Activated CD8-positive, alpha-beta T cell treated with anti-CD3 and anti-CD28 coated beads, Interleukin-2, amount 10 ng/mL, durations not matched to agents 7 days and 5 days (primary cell): ENCODE data around the gene TLCD3B. TPM values are rescaled to one million over a fixed set of nuclear protein-coding genes. Genes with fewer than 3 reads are reported as not detected.

Source experiments
- ATAC-seq: fragments of 150-1000 bp; cut with Tn5 transposase; one replicate; pipeline ENCODE4 v1.10.0; 2021; ENCODE audit warnings: moderate library complexity
- CTCF ChIA-PET: fragments of 350-600 bp; sonication (Branson Sonifier 250); formaldehyde crosslinking; loops from one replicate; lab custom pipeline; 2021; ENCODE audit warnings: antibody characterized with exemption; lab: Charles Lee
- POLR2A ChIA-PET: fragments of 350-600 bp; sonication (Branson Sonifier 250); formaldehyde crosslinking; loops from one replicate; lab custom pipeline; 2021; ENCODE audit warnings: antibody characterized with exemption; lab: Charles Lee
- DNase-seq: peaks from one replicate; pipeline ENCODE4 v3.0.0-alpha.2; 2020
- H3K27ac Mint-ChIP-seq: one replicate; pipeline ENCODE4 v1.8.0; 2021; ENCODE audit warnings: mild to moderate bottlenecking, mixed read lengths
- H3K27me3 Mint-ChIP-seq: one replicate; pipeline ENCODE4 v1.8.0; 2021; ENCODE audit warnings: low read depth, mixed read lengths
- H3K36me3 Mint-ChIP-seq: one replicate; pipeline ENCODE4 v1.8.0; 2021; ENCODE audit warnings: low read depth, mixed read lengths
- H3K4me1 Mint-ChIP-seq: one replicate; pipeline ENCODE4 v1.8.0; 2021; ENCODE audit warnings: low read depth, mixed read lengths
- H3K4me3 Mint-ChIP-seq: one replicate; pipeline ENCODE4 v1.8.0; 2021; ENCODE audit warnings: mild to moderate bottlenecking, mixed read lengths
- H3K9me3 Mint-ChIP-seq: one replicate; pipeline ENCODE4 v1.8.0; 2022; ENCODE audit warnings: mixed read lengths; ENCODE audit not compliant: insufficient read depth
- total RNA-seq, 2 experiments: library from RNA; stranded (reverse); gene quantifications; one replicate each; pipeline ENCODE4 v1.2.3, GENCODE V29; 2021

Gene TLCD3B
- total RNA-seq, 2 experiments from 2014 or later: 4.6 TPM

DNA sequence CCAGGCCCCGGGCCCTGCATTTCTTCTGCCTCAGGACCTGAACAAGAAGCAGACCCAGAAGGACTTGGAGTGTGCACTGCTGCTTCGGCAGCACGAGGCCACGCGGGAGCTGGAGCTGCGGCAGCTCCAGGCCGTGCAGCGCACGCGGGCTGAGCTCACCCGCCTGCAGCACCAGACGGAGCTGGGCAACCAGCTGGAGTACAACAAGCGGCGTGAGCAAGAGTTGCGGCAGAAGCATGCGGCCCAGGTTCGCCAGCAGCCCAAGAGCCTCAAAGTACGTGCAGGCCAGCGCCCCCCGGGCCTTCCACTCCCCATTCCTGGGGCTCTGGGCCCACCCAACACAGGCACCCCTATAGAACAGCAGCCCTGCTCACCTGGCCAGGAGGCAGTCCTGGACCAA lies 44.8 kb downstream of the TLCD3B start:
- CTCF ChIA-PET: no interaction called here

DNA sequence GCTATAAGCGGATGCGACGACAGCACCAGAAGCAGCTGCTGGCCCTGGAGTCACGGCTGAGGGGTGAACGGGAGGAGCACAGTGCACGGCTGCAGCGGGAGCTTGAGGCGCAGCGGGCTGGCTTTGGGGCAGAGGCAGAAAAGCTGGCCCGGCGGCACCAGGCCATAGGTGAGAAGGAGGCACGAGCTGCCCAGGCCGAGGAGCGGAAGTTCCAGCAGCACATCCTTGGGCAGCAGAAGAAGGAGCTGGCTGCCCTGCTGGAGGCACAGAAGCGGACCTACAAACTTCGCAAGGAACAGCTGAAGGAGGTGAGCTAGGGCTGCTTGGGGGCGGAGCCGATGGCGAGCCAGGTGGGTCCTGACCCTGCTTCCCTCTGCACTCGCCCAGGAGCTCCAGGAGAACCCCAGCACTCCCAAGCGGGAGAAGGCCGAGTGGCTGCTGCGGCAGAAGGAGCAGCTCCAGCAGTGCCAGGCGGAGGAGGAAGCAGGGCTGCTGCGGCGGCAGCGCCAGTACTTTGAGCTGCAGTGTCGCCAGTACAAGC lies 45.7 kb downstream of the TLCD3B start:
- H3K9me3 Mint-ChIP-seq: no peaks in the 10 kb centered on the region
- POLR2A ChIA-PET: interaction anchor here (1.1 to 1.3 kb wide), 2 partner anchors 9 to 11 kb away, joined by 8 to 10 read pairs; no protein-coding TSS in a partner anchor
- H3K27ac Mint-ChIP-seq: no peak overlapping the region
- ATAC-seq (no peak), DNase-seq (no peak)
- H3K27me3 Mint-ChIP-seq: no peaks in the 10 kb centered on the region
- CTCF ChIA-PET: interaction anchor here (1.2 kb wide), 1 partner anchor 285 kb away, joined by 5 read pairs; no protein-coding TSS in a partner anchor
- peaks cover 65% of the 10 kb centered on the region for H3K36me3 Mint-ChIP-seq
- no peak overlapping the region for H3K4me3 Mint-ChIP-seq
- H3K4me1 Mint-ChIP-seq: no peaks in the 10 kb centered on the region

More for the DNA sequence above, 44.8 kb downstream of the TLCD3B start:
- Mint-ChIP-seq H3K36me3 (peaks cover 62% of the 10 kb centered on the region), H3K4me1 (no peaks in the 10 kb centered on the region), H3K9me3 (no peaks in the 10 kb centered on the region), H3K4me3 (no peak overlapping the region), H3K27ac (no peak overlapping the region), H3K27me3 (no peaks in the 10 kb centered on the region)
- POLR2A ChIA-PET: interaction anchor here (1.1 to 1.3 kb wide), 2 partner anchors 8 to 12 kb away, joined by 8 to 10 read pairs; no protein-coding TSS in a partner anchor
- ATAC-seq: no peak
- DNase-seq: no peak

DNA sequence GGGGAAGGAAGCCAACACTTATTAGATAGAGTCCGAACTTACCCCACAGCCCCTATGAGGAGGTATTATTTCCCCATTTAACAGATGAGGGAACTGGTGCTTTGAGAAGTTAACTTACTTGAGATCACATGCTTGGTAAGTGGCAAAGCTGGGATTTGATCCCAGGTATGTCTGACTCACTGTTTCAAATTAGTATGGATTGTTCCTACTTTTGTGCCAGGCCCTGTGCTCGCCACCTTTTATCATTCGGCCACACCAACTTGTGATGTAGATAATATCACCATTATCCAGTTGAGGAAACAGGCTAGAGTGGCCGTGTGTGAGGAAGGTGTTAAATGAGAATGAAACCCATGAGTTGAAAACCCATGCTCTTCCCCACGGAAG lies 46.3 kb downstream of the TLCD3B start:
- H3K9me3 Mint-ChIP-seq: no peaks in the 10 kb centered on the region
- peaks cover 66% of the 10 kb centered on the region for H3K36me3 Mint-ChIP-seq
- CTCF ChIA-PET: interaction anchor here (1.2 kb wide), 1 partner anchor 284 kb away, joined by 5 read pairs; no protein-coding TSS in a partner anchor
- DNase-seq (no peak), ATAC-seq (no peak)
- H3K4me3 Mint-ChIP-seq: no peak overlapping the region
- H3K4me1 Mint-ChIP-seq: no peaks in the 10 kb centered on the region
- POLR2A ChIA-PET: no interaction called here
- H3K27me3 Mint-ChIP-seq: no peaks in the 10 kb centered on the region
- no peak overlapping the region for H3K27ac Mint-ChIP-seq

DNA sequence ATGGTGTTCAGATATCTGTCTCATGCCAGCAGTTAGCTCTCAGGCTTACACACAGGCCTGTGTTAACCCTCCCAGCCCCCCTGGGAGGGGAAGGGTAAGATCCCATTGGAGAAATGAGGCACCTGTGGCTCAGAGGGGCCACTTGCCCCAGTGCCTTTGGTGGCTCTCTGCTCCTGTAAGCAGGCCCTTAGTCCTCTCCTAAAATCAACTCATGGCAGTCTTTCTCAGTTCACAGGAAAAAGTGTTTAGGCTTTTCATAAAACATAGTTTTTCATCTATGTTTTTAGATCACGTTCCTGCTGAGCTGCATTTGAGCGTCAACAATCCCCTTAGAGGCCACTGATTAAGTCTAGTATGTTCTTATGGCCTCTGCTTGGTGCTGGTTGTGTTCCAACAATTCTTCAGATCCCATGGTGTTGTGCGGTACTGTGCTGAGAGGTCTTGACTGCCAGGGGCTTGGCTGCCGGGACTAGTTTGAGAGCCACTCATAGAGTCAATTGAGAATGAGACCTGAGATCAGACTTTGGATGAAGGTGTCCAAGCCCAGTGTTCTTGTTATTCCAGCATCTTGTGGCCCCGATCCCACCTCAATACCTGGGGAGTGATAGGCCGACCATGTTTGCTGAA lies 46.8 kb downstream of the TLCD3B start:
- POLR2A ChIA-PET: no interaction called here
- no peaks in the 10 kb centered on the region for H3K27me3 Mint-ChIP-seq

DNA sequence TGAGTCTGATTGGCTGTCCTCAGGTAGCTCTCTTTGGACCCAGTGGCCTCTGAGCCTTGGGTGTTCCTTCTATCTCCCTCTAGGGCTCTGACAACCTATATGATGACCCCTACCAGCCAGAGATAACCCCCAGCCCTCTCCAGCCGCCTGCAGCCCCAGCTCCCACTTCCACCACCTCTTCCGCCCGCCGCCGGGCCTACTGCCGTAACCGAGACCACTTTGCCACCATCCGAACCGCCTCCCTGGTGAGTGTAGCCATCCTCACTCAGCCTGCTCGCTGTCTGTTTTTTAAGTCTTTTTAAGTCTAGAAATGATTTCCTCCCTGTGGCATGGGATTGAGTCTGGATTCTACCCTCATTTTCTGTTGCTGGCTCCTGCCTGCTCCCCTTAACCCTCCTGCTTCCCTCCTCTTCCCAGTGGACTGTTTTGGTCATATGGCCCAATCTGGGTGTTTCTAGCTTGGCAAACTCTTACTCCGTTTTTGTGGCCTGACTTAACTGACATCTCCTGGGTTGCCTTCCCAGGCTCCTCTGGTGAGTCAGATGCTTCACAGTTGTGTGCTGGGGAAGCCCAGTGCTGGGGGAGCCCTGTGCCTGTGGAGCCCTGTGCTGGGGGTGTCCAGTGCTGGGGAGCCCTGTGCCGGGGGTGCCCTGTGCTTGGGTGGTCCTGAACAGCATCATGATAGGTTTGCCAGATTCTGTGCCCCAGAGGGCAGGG lies 47.5 kb downstream of the TLCD3B start:
- Mint-ChIP-seq H3K27ac (no peak overlapping the region), H3K36me3 (peaks cover 62% of the 10 kb centered on the region), H3K27me3 (no peaks in the 10 kb centered on the region), H3K9me3 (no peaks in the 10 kb centered on the region), H3K4me1 (no peaks in the 10 kb centered on the region), H3K4me3 (no peak overlapping the region)
- DNase-seq (no peak), ATAC-seq (no peak)
- ChIA-PET CTCF (no interaction called here), POLR2A (interaction anchor here (1.2 kb wide), 1 partner anchor 9 kb away, joined by 5 read pairs; no protein-coding TSS in a partner anchor)

More for the DNA sequence above, 46.8 kb downstream of the TLCD3B start:
- Mint-ChIP-seq H3K9me3 (no peaks in the 10 kb centered on the region), H3K36me3 (peaks cover 66% of the 10 kb centered on the region), H3K4me1 (no peaks in the 10 kb centered on the region), H3K27ac (no peak overlapping the region), H3K4me3 (no peak overlapping the region)
- ATAC-seq (no peak), DNase-seq (no peak)
- CTCF ChIA-PET: no interaction called here

DNA sequence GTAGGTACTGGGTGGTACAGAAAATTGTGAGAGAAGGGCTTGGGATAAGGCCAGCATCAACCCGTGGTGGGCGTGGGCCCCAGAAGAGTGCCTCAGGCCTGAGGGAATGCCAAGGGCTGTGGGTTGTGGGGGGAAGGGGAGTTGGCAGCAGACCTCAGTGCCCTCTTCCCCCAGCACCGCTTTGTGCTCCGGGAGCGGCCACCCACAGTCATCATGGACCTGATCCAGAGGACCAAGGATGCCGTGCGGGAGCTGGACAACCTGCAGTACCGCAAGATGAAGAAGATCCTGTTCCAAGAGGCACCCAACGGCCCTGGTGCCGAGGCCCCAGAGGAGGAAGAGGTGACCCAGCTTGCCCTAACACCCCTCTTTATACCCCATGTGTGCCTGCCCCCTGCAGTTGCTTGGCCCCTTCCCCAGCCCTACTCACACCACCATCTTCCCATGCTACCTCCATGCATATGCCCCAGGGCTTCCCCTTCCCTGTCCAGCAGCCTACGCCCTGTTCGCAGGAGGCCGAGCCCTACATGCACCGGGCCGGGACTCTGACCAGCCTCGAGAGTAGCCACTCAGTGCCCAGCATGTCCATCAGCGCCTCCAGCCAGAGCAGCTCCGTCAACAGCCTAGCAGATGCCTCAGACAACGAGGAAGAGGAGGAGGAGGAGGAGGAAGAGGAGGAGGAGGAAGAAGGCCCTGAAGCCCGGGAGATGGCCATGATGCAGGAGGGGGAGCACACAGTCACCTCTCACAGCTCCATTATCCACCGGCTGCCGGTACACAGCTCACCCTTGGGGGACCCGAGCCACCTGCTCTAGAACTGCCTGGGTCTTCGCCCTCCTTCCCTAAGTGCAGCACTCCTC lies 48.3 kb downstream of the TLCD3B start:
- POLR2A ChIA-PET: interaction anchor here (1.2 kb wide), 1 partner anchor 10 kb away, joined by 5 read pairs; no protein-coding TSS in a partner anchor
- Mint-ChIP-seq H3K4me3 (no peak overlapping the region), H3K4me1 (no peaks in the 10 kb centered on the region), H3K36me3 (peaks cover 61% of the 10 kb centered on the region), H3K9me3 (no peaks in the 10 kb centered on the region), H3K27ac (no peak overlapping the region), H3K27me3 (no peaks in the 10 kb centered on the region)
- no peak for ATAC-seq
- CTCF ChIA-PET: interaction anchor here (1.0 to 1.7 kb wide), 2 partner anchors 9 to 22 kb away, joined by 3 to 5 read pairs; partner anchors contain the start of gene TAOK2
- no peak for DNase-seq

DNA sequence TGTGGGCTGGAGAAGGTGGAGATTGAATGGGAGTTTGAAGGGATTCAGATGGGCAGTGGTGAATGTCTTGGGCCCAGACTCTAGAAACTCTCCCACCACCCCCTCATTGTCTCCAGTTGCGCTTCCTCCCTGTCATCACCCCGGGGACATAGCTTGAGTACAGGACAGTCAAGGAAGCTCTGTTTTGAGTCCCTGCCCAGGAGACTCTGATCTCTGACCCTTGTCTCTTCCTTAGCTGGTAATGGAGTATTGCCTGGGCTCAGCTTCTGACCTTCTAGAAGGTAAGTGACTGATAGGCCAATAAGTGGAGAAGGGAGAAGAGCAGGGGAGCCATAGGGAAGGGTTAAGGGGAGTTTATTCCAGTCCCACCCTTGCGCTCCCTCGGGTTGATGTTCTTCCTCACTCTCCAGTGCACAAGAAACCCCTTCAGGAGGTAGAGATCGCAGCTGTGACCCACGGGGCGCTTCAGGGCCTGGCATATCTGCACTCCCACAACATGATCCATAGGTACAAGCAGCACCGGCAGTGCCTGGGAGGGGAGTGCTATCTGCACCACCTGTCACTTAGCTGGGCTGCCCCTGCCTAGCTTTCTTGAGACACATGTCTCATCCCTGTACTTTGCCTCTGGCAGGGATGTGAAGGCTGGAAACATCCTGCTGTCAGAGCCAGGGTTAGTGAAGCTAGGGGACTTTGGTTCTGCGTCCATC lies 52.4 kb downstream of the TLCD3B start:
- H3K36me3 Mint-ChIP-seq: peaks cover 38% of the 10 kb centered on the region
- H3K4me3 Mint-ChIP-seq: no peak overlapping the region
- CTCF ChIA-PET: interaction anchor here (0.9 kb wide), 1 partner anchor 288 kb away, joined by 6 read pairs; no protein-coding TSS in a partner anchor

DNA sequence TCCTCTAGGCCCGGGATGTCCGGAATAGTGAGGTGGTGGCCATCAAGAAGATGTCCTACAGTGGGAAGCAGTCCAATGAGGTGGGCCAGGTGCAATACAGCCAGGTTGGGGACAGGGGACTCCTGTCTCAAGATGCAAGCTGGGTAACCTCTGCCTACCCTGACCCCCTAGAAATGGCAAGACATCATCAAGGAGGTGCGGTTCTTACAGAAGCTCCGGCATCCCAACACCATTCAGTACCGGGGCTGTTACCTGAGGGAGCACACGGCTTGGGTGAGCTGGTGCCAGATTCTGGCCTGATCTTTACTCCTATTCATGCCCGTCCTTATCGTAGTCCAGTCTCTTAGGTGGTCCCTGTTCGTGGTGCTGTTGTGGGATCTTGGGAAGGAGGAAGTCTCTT lies 53.0 kb downstream of the TLCD3B start:
- Mint-ChIP-seq H3K4me1 (peaks cover 33% of the 10 kb centered on the region), H3K36me3 (peaks cover 36% of the 10 kb centered on the region), H3K9me3 (peaks cover 4% of the 10 kb centered on the region), H3K27me3 (no peaks in the 10 kb centered on the region), H3K27ac (no peak overlapping the region), H3K4me3 (no peak overlapping the region)
- ChIA-PET POLR2A (no interaction called here), CTCF (interaction anchor here (0.9 to 2.0 kb wide), 2 partner anchors 54 to 287 kb away, joined by 4 to 6 read pairs; no protein-coding TSS in a partner anchor)
- no peak for DNase-seq
- ATAC-seq: no peak

More for the DNA sequence above, 52.4 kb downstream of the TLCD3B start:
- ATAC-seq: no peak
- no peak for DNase-seq
- H3K27me3 Mint-ChIP-seq: no peaks in the 10 kb centered on the region
- POLR2A ChIA-PET: no interaction called here
- no peaks in the 10 kb centered on the region for H3K9me3 Mint-ChIP-seq
- H3K27ac Mint-ChIP-seq: no peak overlapping the region
- H3K4me1 Mint-ChIP-seq: peaks cover 29% of the 10 kb centered on the region

DNA sequence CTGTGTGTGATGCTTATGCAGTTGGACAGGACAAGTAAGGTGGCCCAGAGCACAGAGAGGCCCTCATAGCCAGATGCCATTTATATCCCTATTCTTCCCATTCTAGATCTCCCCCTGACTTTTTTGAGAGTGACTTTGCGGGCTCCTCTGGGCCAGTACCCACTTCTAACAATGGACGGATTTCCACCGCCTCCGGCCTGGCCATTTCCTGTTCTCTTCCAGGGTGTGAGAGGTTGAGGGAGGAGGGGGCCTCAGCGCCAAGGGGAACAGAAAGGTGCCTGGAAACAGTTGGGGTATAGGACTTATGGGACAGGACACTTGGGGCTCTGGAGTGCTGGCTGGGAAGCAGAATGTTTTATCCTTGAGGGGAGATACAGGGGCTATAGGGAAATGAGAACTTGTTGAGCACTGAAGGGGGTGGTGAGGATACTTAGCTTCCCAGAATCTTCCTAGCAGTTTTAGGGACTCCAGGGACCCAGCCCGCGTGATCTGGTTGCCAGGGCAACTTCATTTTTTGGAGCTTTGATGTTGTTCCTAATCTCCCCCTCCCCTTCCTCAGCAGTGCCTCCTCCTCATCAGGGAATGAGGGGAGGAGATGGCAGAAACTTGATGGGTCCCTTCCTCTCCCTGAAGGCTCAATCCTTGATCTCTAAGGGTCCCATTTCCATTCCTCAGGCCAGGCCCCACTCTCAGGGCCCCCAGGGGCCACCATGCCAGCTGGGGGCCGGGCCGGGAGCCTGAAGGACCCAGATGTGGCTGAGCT lies 53.8 kb downstream of the TLCD3B start:
- H3K4me3 Mint-ChIP-seq: no peak overlapping the region
- no peak for DNase-seq
- H3K27ac Mint-ChIP-seq: peak overlapping the region; percentile 53
- peaks cover 36% of the 10 kb centered on the region for H3K36me3 Mint-ChIP-seq
- ATAC-seq: no peak
- H3K4me1 Mint-ChIP-seq: peaks cover 38% of the 10 kb centered on the region
- H3K27me3 Mint-ChIP-seq: no peaks in the 10 kb centered on the region
- H3K9me3 Mint-ChIP-seq: peaks cover 8% of the 10 kb centered on the region
- CTCF ChIA-PET: interaction anchor here (0.9 to 5.9 kb wide), 4 partner anchors 15 to 286 kb away, joined by 3 to 41 read pairs (median 4); partner anchors contain the start of gene TMEM219
- POLR2A ChIA-PET: interaction anchor here (1.3 kb wide), 1 partner anchor 52 kb away, joined by 3 read pairs; no protein-coding TSS in a partner anchor
